CD4-positive, alpha-beta T cell treated with Interleukin-21 for 1 hour (primary cell): ENCODE results near the gene DISC1.

Source experiments
- DNase-seq: peaks from one replicate; pipeline ENCODE4 v3.0.0-alpha.2; 2020

The DISC1 gene

DNA sequence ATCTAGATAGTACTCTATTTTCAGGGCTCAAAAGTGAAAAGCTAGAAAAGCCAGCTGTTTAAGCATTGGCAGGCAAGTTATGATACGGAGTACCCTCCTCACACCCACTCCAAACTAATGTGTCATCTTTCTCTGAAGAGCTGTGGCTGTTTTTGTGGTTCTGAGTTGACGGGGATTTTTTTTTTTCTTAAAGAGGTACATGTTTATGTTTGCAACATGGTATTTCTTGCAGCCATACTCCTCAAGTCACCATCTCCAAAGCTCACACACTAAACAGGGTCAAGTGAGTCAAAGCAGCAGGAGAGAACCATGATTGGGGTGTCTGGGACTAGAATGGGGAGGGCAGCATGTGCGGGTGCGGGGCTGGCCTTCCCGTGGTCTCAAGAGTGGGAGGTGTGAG is 347.2 kb downstream of the DISC1 start:
- no peak for DNase-seq

DNA sequence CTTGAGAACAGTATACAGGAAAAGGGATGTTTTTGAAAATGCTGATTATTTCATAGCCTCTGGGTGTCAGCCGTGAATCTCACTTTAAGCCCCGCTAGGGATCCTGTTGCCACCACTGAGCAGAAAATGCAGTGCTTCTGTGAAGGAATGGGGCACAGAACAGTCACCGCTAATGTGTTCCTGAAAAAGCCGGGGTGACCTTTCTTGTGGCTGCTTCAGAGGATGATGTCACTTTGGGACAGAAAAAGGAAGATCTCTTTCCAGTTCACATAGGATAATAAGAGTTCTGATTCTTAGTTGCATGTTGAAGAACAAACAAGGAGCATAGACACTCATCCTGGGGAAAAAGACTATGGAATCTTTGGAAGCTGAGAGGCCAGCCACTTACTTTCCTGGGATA is 349.6 kb downstream of the DISC1 start:
- no peak for DNase-seq

DNA sequence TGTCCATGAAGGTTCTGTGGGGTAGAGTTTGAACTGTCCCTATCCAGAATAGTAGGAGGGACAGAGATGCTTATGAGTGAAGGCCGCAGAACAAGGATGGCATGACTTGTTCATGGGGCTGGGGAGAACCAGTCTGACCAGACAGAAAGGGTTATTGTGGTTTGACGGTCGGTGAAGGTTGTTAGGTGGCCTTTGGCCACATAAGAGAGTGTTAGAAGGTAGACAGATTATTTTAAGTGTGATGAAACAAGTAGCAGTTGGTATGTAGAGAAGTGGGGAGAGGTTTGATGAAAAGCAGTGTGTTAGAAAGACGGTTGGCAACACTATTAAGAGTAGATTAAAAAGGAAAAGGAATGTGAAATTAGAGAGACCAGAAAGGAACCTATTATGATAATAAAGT is 355.1 kb downstream of the DISC1 start:
- DNase-seq = no peak

DNA sequence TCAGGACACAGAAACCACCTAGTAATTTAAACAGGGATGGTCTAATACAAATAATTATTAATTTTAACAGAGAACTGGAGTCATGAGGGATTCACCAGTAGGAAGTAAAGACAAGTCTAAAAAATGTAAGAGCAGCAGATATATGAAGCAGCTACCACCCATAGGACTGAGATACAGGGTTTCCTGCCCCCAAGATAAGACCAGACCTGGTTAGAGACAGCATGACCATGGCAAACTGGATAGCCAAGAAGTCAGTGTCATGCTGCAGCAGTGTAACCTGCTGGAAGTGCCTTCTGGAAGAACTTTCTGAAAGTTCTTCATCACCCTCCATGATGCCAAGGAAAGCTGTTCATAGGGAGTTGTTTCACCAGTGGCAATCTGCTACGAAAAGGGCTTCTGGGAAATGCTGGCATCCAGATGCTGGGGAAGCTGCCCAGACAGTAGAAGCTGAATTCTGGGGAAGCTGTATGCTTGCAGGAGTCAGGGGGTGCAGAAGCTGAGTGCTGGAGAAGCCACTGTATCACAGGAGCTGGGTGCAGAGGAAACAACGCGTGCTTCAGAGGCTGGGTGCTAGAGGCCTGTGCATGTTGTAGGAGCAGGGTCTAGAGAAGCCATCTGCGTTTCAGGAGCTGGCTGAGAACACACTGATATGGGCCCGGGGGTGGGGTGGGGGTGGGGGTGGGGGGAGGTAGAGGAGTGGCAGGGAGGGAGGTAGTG is 356.4 kb downstream of the DISC1 start:
- no peak for DNase-seq

DNA sequence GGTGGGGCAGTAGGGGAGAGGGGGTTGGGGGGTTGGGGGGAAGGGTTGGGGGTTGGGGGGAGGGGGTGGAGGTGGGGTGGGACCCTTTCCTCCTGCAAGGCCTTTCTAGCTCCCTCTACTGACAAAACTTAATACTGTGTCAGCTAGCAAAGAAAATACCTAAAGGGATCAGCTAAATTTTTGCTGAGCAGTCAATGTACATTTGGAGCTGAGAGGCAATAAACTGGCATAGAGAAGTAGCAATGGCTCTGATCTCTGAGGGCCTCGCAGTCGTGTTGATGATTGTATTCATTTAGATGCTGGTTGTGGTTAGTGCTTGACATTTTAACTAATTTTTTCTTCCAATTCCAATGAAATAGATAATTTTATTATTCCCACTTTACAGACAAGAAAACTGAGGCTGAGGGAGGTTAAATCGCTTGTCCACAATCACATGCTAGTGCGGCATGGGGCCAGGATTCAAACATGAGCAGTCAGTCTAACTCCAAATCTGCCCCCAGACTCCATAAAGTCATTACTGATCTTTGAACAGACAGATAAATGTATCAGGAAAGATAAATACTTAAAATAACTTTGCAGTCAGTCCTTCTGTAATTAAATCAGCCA is 357.1 kb downstream of the DISC1 start:
- no peak for DNase-seq

DNA sequence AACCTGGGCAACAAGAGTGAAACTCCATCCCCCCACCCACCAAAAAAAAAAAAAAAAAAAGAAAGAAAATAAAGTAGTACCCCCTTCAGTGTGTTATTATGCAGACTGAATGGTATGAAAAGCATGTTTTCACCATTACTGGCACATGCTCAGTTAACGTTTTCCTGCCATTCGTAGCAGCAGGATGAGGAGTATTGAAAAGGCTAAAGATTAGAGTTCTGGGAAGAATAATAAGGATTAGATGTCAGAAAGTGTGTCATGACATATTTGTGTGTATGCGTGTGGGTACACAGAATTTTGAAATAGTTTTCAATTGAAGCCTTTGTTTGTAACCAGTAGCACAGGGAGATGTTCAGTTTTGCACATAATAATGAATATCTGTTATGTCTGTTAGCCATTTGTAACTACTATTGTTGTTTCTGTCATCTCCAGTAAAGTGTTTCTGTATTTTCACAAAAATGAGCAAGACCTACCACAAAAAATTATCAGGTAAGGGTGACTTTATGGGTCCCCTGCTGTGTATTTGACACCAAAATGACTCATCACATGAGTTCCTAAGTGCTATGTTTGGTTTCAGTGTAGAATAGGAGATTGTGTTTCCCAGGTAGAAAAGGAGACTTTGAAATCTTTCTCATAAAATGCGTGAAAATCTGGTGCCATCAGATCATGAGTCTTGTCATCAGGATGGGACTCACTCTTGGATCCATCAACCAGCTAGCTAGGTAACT is 358.9 kb downstream of the DISC1 start:
- no peak for DNase-seq

DNA sequence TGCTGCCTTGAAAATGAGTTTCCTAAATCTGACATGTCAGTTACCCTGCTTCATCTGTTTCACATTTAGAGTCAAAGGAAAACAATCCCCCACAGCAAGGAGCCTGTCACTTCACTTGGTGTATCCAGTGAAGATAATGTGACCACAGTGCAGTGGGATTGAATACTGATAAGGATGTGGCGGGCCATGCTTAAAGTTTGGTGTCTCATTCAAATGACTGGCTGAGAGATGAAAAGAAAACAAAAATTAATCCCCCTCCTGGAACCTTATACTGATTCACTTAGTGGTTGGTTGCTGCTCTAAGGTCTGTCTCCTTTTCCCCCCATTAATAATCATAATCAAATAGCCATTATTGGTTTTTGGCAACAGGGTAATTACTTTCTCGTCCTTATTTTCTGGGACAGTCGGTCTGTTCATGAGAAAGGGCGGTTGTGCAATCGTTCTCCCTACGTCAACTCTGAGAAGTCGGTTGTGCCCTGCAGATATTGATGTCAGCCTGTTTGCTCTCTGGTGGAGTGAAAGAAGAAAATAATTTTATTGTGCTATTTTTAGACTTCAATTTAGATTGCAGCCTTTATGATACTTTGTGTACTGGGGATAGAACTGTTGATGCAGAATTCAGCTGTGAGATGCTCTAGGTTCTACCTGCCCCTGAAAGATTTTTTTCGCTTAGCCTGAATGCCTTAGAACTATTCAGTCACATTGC is 360.2 kb downstream of the DISC1 start:
- no peak for DNase-seq

DNA sequence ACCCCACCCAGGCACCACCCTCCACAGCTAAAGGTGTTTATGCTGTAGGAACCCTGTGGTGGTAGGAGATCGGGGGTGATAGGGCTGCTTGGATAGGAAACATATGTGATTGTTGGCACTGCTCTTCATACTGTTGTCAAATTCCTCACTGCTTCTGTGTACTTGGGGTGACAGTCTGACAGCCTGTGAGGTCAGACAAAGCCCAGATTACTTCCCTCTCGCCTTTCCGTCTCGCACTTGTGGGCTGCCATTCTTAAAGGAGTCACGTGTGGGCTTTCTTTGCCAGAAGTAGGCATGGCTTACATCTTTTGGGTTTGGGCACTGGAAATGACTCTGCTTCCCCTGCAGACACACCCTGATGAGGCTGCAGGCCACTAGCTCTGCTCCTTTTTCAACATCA is 363.8 kb downstream of the DISC1 start:
- DNase-seq = no peak

DNA sequence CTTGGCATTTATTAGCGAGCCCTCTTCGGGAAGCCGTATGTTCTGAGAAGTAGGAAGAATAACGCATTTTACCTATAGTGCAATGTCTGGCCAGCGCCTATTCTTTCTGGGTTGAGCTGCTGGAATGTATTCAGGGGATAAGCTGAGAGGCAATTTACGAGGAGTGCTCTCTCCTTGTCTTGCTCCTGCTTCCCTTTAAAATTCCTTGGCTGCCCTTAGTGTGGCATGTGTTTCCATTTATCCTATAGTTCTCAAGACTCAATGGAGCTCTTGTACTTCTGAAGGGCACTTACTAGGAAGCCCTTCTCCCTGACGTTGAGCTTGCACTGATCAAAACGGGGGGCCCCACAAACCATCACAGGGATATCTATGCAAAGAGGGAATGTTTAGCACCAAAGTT is 364.6 kb downstream of the DISC1 start:
- DNase-seq = no peak

DNA sequence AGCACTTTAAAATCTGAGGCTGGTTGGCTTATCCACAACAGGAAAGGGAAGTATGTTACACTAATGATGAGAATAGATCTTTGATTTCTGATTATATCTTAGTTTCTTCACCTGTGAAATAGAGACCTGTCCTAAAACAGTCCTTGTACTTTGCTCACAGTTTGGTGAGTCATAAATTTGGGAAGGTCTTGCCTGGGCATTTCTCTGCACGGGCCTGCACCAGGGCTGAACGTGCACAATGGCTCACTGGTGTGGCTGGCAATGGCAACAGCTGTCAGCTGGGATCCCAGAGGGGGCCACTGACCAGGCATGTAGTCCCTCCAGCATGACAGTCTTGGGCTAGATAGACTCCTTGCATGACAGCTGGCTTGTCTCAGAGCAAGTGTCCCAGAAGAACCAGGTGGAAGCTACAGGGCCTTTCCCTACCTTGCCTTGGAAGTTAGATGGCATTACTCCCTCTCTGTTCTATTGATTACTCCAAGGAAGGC is 367.4 kb downstream of the DISC1 start:
- DNase-seq = no peak

DNA sequence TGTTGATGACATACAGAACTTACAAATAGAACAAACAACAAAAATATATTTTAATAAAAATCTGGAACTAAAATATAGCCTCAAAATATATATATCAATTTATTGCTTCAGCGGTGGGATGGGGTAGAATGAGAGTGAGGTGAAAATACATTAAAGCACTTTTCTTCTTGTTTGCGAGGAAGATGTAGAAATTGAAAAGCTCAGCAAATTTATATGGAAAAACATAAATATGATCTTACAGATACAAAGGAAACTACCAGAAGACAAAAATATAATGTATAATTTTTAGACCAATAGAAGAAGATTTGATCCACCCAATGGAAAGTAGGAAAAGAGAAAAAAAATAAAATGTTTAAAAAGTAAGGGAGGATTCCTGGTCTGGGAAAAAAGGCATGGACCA is 372.2 kb downstream of the DISC1 start:
- no peak for DNase-seq

DNA sequence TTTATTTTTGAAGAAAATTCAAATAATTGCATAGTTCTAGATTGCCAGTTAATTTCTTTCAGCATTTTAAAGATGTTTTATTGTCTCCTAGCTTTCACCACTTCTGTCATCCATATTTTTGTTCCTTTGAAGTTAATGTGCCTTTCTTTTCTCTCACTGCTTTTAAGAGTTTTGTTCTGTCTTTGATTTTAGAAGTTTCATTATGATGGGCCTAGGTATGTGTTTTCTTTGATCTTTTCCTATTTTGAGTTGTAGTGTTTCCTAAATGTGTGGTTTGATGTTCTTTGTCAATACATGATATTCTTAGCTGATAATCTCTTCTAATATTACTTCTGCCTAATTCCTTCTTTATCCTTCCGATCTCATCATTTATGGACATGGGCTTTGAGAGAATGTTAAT is 378.7 kb downstream of the DISC1 start:
- DNase-seq = no peak

DNA sequence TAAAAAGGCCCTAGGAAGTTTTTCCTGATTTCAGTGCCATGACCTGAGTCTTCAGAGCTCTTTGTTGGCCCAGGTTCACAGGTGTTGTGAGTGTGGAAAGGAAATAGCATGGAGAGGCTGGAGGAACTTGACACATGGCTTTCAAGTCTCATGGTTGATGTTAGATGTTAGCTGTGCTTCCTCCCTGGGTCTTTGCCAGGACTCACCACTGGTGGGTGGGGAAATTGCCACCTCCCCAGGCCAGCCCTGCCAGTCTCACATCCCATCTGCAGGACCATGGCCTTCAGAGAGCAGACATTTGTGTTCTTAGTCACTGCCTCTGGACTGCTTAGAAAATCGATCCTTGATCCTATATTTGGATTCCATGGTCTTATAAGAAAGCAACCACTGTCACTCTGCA is 383.2 kb downstream of the DISC1 start:
- no peak for DNase-seq

DNA sequence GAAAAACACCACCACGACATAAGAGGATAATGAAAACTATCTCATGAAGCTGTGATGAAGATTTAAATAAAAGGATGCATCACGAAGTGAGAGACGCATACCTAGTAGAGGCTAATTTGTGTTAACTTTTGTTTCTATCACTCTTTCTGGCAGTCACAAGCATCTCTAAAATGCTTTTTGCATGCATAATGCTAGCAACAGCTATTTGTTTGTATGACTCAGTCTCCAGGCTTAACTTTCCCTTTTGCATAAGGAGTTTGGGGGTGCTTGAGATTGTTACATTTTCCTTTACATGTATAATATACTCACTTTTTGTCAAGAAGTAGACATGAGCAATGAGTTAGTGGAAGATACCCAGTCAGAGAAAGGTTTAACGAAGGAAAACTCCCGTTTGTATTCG is 385.4 kb downstream of the DISC1 start:
- no peak for DNase-seq

DNA sequence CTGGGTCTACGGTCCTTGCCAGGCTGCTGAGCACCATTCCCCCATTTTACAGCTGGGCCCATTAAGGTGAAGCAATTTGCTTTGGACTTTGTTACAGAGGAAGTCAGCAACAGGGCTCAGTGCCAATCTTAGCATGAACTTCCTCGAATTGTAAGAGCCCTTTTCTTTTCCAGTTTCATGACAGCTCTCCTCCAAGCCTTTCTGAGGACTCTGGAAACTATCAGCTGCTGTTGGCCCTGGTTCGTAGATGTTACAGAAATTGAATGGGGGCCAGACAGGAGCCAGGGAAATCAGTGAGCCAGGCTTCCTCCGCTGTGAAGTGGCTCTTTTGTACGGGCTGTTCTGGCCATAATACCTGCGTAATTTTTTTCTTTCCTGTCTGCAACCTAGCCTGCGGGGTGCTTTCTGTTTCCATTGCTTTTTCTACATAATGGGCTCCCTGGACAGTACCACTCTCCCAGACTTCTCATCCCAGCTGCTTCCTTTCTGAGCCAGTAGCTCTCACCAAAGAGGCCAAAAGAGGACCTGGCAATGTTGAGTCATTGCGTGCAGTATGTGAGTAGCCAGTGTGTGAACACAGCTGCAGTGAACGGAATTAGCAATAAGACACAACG is 386.3 kb downstream of the DISC1 start:
- no peak for DNase-seq

DNA sequence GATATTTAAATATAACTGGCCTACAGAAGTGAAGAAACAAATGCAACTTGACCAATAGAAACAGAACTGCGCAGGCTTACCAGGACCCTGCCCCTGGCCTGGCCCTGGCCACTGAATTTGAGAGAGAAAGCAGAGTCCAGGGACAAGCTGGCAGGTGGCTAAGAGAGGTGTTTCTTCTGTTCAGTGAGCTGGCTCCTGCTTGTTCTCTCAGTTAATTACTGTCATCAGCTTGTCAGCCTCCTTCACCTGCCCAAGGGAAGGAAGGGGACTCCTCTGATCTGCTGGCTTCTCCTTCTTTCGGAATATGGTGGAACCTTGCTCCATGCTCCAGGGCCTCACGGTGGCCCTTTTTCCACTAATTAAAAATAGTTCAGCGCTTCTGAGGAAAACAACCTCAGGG is 388.4 kb downstream of the DISC1 start:
- DNase-seq = no peak

DNA sequence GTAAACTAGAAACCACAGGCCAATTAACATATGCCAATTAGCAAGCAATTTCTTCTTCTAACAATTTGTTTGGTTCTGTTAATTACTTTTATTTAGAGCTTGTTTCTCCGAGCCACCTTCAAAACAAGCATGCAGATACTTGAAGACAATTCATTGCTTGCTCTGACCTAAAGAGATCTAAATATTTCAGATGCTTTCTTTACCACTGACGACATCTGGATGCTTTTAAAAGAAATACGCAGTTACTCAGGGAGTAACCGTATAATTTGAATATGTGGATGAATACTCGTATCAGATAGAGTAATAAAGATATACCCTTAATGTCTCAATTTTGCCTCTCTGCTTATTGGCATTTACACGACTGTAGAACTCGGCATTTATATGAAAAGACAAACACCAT is 390.0 kb downstream of the DISC1 start:
- DNase-seq = no peak

DNA sequence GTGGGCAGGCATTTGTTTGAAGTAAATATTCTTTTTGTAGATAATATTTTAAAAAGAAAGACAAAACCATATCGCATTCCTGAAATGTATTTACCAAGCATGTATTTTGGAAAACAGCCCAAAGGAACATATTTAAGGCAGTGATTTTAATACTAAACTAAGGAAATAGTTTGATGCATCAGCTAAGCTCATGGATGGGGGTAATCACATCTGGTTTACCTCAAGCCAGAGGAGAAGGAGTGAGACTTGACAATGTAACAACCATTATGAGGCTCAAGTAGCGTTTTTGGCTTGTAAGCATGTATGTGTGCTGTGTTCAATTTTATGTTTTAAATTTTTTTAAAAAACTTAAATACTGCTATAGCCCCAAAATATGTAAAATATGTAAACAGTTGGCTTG is 390.5 kb downstream of the DISC1 start:
- DNase-seq = no peak

DNA sequence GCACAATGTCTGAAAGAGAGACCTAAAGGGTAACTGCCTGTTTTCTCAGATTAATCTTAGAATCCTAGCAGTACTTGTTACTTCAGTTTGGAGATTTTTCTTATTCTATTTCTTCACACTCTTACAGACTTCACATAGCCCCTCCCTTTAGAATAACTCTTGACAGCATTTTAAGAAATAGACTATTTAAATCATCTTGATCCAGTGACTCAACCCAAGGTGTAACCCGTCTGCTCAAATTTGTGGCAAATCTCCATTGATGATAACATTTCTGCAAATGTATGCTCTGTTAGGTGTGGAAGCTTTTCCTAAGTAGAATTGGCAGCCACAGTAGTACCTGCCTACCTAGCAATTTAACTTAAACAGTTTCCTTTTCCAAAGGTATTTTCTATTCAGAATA is 391.2 kb downstream of the DISC1 start:
- DNase-seq = no peak

DNA sequence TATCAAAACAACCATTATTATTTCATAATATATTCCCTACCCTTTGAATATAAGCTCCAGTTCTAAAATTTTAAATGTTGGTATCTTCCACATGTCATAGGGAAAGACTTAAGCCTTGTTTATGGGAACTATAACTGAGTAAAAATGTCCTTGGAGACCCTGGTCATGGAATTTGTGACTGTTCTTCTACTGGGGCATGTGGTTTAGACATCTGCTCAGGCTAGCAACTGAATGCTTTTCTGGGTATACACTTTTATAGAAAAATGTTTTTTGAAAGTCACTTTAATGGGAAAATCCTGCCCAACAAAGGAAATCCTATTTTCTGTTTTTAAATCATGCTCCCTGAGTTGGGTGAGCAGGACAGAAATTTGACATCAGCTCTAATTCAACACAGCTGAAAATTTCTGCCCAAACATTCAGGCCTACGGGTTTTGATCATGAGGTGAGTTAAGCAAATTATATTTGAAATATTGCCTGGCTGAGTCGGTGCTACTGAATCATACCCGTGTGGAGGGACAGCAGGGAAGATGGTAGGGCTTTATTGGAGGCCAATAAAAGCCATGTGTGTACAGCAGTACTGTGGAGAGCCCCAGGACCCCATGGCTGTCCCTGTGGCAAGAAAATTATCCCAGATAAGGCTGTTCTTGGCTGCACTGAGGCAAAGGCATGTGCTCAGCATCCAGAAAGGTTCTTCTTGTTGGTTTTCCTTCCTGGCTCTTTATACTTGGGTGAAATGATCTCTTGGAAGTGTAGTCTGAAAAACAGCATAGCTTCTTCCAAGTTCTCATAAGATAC is 391.8 kb downstream of the DISC1 start:
- no peak for DNase-seq

DNA sequence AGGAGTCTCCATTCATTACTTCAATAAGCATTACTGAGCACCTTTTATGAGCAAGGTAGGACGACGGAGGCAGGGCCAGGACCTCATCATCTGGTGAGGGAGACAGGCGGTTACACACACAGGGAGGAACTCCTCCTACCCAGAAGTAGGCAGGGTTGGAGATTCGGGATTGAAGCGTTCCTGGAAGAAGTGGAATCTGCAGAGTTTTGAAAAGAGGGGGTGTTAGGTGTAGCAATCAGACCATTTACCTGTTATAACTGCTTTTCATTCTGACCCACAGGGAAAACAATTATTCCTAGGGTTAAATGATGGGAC is 392.4 kb downstream of the DISC1 start:
- DNase-seq = no peak

DNA sequence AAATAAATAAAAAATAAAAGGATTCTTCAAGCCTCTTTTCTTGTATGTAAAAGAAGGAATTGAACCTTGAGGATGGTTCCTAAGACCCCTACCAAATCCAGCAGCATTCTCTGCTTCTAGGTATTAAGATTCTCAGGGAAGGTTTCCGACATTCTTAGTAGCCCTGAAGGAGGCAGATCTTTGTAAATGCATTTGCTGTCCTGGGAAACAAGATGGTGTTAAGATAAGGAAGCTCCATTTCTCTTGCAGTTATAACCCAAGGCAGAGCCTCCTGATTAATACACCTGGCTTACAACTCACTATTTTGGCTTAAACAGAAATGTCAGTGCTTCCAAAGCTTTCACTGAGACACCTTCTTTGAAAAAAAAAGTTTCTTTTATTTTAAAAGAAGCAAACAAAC is 393.8 kb downstream of the DISC1 start:
- no peak for DNase-seq

DNA sequence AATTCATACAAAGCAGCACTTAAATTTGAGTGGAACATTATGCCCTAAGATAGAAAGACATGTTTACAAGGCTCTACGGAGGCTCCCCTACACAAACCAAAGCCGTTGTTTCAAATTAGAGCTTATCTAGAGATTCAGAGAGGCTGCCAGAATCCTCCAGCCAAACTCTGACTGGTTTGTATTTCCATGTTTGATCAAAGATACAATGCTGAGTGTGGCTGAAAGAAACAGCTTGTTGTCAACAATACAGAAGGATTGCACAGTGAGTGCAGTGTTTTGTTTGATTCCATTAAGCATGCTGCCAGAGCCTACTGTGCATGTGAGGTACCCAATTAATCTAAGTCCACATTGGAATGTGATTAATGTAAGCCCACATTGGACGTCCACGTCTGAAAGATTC is 402.7 kb downstream of the DISC1 start:
- no peak for DNase-seq
